ENCODE data around the gene DHH. TPM values are rescaled to one million over a fixed set of nuclear protein-coding genes. Genes with fewer than 3 reads are reported as not detected.
A peak's percentile ranks its signal among the peaks of the same experiment; 100 is the strongest.
"Not testable (repeated sequence)": the region's sequence is repeated elsewhere in the genome, so short reads cannot be mapped to it uniquely, and the experiment has no call there.

The DHH gene
- total RNA-seq = 1 to 10 TPM in 3 of 4 donors, under 1 TPM in 1; 0.66 to 3.0 (median 1.9) TPM

- TF ChIP-seq POLR2AphosphoS5 (IDR thresholded peaks at IDR 0.05) (peak in 1 of 2 donors; percentile 58), EP300 (IDR thresholded peaks at IDR 0.05) (no peak)
- Histone ChIP-seq H3K36me3 (peaks cover 14 to 36% (median 29%) of the 10 kb centered on the region in 4 donors), H3K9me3 (no peaks in the 10 kb centered on the region), H3K4me1 (peaks cover 48 to 57% (median 55%) of the 10 kb centered on the region in 4 donors), H3K27ac (replicated peaks in 1 of 4) (peak within 1 kb of the TSS; percentile 22 to 51 (median 30)), H3K4me3 (peak within 1 kb of the TSS; percentile 39 to 54 (median 43)), H3K27me3 (peaks cover 0 to 55% (median 48%) of the 10 kb centered on the region in 4 donors)
- 0% methylated on average over 8 of the region's 49 CpGs for WGBS
- intact Hi-C loops (cut with DNase I) = no loop called here
- no peak for DNase-seq (ENCODE audit: extremely low spot score)
Measured at GRCh38 chr12:49094160-49094974, at the start of gene DHH. Gene DHH (minus strand): TSS chr12:49094801. CDS start chr12:49094512, 289 bp downstream.

DNA sequence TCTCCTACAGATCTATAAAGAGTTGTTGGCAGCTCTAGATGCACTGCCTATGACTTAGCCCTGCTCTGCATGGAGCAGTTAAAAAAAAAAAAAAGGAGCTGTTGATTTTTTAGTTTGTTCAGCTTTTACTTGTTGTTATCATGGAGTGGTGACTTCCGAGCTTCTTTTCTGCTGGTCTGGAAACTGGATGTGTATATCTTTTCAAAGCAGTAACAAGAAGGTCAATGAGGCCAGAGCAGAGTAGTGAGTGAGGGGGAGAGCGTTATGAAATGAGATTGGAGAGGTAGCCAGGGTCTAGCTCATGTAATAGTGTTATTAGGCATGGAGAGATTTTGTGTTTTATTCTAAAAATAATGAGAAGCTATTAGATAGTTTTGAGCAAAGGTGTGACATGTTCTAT lies 49.8 kb upstream of the DHH start:
- intact Hi-C loops (cut with DNase I) = no loop called here
- no peaks in the 10 kb centered on the region for H3K36me3 ChIP-seq
- TF ChIP-seq POLR2A (IDR thresholded peaks at IDR 0.05; ENCODE audit: low read depth) (no peak), POLR2AphosphoS5 (IDR thresholded peaks at IDR 0.05) (no peak), CTCF (IDR thresholded peaks at IDR 0.05) (no peak), EP300 (IDR thresholded peaks at IDR 0.05) (no peak)
- H3K27ac ChIP-seq (replicated peaks in 1 of 4) = no peak overlapping the region
- H3K4me3 ChIP-seq = no peak overlapping the region
- WGBS = 87% methylated on average over 2 of the region's 2 CpGs
- no peaks in the 10 kb centered on the region for H3K4me1 ChIP-seq
- no peaks in the 10 kb centered on the region for H3K27me3 ChIP-seq
- no peaks in the 10 kb centered on the region for H3K9me3 ChIP-seq
- DNase-seq (ENCODE audit: extremely low spot score) = no peak

- Histone ChIP-seq H3K36me3 (no peaks in the 10 kb centered on the region), H3K27me3 (no peaks in the 10 kb centered on the region), H3K4me1 (no peaks in the 10 kb centered on the region), H3K9me3 (no peaks in the 10 kb centered on the region), H3K4me3 (no peak overlapping the region), H3K27ac (replicated peaks in 1 of 4) (no peak overlapping the region)
- DNase-seq (ENCODE audit: extremely low spot score) = no peak
- WGBS = 92% methylated on average over 2 of the region's 2 CpGs
- intact Hi-C loops (cut with DNase I) = no loop called here
- TF ChIP-seq EP300 (IDR thresholded peaks at IDR 0.05) (no peak), CTCF (IDR thresholded peaks at IDR 0.05) (no peak), POLR2AphosphoS5 (IDR thresholded peaks at IDR 0.05) (no peak), POLR2A (IDR thresholded peaks at IDR 0.05; ENCODE audit: low read depth) (no peak)
Measured at GRCh38 chr12:49138999-49139398, 44.4 kb upstream of the DHH start.

DNA sequence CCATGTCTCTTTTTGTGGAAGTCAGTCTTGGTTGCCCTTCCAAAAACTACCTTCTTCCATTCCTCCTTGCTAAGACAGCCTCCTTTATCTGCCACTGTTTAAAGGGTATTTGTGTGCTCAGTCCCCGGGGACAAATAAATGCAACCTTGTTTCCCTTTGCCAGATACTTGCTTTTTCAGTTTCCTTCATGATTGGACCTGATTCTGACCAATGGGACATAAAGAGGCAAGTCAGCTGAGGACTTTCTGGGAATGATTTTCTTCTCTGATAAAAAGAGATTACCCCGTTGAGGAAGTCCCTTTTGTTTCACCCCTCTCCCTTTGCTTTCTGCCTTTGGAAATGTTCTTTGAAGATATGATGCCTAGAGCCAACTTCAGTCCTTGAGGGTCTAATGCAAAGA lies 44.0 kb upstream of the DHH start:
- Histone ChIP-seq H3K27me3 (no peaks in the 10 kb centered on the region), H3K4me3 (no peak overlapping the region), H3K4me1 (peaks cover 0 to 3% (median 2%) of the 10 kb centered on the region in 4 donors), H3K36me3 (no peaks in the 10 kb centered on the region), H3K27ac (replicated peaks in 1 of 4) (no peak overlapping the region), H3K9me3 (no peaks in the 10 kb centered on the region)
- TF ChIP-seq POLR2A (IDR thresholded peaks at IDR 0.05; ENCODE audit: low read depth) (no peak), CTCF (IDR thresholded peaks at IDR 0.05) (no peak), POLR2AphosphoS5 (IDR thresholded peaks at IDR 0.05) (no peak), EP300 (IDR thresholded peaks at IDR 0.05) (no peak)
- WGBS = 76% methylated on average over 2 of the region's 2 CpGs
- DNase-seq (ENCODE audit: extremely low spot score) = no peak
- intact Hi-C loops (cut with DNase I) = no loop called here

- no peak overlapping the region for H3K4me3 ChIP-seq
- WGBS = 95% methylated on average over 1 of the region's 1 CpG
- intact Hi-C loops (cut with DNase I) = no loop called here
- H3K9me3 ChIP-seq = no peaks in the 10 kb centered on the region
- H3K27ac ChIP-seq (replicated peaks in 1 of 4) = no peak overlapping the region
- H3K4me1 ChIP-seq = peaks cover 3 to 14% (median 13%) of the 10 kb centered on the region in 4 donors
- DNase-seq (ENCODE audit: extremely low spot score) = no peak
- TF ChIP-seq EP300 (IDR thresholded peaks at IDR 0.05) (no peak), CTCF (IDR thresholded peaks at IDR 0.05) (no peak)
- no peaks in the 10 kb centered on the region for H3K36me3 ChIP-seq
- H3K27me3 ChIP-seq = no peaks in the 10 kb centered on the region
Measured at GRCh38 chr12:49137476-49137875, 42.9 kb upstream of the DHH start.

- H3K4me3 ChIP-seq; H3K9me3 ChIP-seq; H3K27me3 ChIP-seq; H3K27ac ChIP-seq (replicated peaks in 1 of 4); H3K36me3 ChIP-seq; intact Hi-C loops (cut with DNase I); DNase-seq (ENCODE audit: extremely low spot score): not testable (repeated sequence)
- H3K4me1 ChIP-seq = peaks cover 5 to 19% (median 17%) of the 10 kb centered on the region in 4 donors
- 92% methylated on average over 3 of the region's 3 CpGs for WGBS
Measured at GRCh38 chr12:49136997-49137396, 42.4 kb upstream of the DHH start.
